ENCODE data around the gene ATXN1.

DNA sequence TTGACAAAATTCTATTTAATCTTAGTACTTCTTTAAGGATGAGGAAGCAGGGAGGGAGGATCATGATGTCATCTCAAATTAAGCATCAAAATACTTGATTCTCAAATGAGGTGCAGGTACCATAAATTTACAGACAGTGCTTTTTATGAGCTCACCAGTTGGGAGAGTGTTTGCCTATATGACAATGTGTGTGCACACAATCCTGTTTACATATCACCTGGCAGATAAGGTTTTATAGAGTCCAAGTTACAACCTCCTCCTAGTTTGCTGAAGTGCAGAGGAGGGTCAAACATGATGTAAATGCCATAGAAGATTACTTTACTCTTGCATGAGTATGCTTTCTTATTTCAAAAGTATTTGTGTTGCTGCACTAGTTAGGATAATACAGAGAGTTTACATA is 6.4 kb downstream of the ATXN1 start:
- TF ChIP-seq CTCF (IDR thresholded peaks at IDR 0.05; ENCODE audit: control extremely low read depth in 1 of 3, insufficient read depth in 1 of 3, low read depth in 1 of 3, low read length in 3 of 3) (no peak), TAF1 (IDR thresholded peaks at IDR 0.05; ENCODE audit: low read depth, low read length) (no peak), GTF2F1 (IDR thresholded peaks at IDR 0.05; ENCODE audit: borderline replicate concordance, low read depth, low read length) (no peak), POLR2AphosphoS5 (IDR thresholded peaks at IDR 0.05; ENCODE audit: low read depth, low read length) (no peak), KDM5A (IDR thresholded peaks at IDR 0.05; ENCODE audit: low read length) (no peak), POLR2A (IDR thresholded peaks at IDR 0.05; ENCODE audit: control extremely low read depth in 1 of 2, low read depth in 2 of 2, low read length in 2 of 2) (no peak), TEAD4 (IDR thresholded peaks at IDR 0.05; ENCODE audit: low read depth, low read length) (no peak), RFX5 (IDR thresholded peaks at IDR 0.05; ENCODE audit: borderline replicate concordance, low read depth, low read length) (no peak), USF2 (IDR thresholded peaks at IDR 0.05; ENCODE audit: low read length) (no peak), CHD2 (IDR thresholded peaks at IDR 0.05; ENCODE audit: low read length) (no peak), GABPA (IDR thresholded peaks at IDR 0.05; ENCODE audit: borderline replicate concordance, insufficient read depth, low read length) (no peak), ZNF274 (IDR thresholded peaks at IDR 0.05; ENCODE audit: borderline replicate concordance, extremely low read depth, low read length) (no peak)
- TF ChIP-seq, protein P1, sequence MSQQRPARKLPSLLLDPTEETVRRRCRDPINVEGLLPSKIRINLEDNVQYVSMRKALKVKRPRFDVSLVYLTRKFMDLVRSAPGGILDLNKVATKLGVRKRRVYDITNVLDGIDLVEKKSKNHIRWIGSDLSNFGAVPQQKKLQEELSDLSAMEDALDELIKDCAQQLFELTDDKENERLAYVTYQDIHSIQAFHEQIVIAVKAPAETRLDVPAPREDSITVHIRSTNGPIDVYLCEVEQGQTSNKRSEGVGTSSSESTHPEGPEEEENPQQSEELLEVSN (IDR thresholded peaks at IDR 0.05): no peak
- TF ChIP-seq, protein P2, sequence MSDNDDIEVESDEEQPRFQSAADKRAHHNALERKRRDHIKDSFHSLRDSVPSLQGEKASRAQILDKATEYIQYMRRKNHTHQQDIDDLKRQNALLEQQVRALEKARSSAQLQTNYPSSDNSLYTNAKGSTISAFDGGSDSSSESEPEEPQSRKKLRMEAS (IDR thresholded peaks at IDR 0.05): no peak
